WTC11 (cell line): ENCODE data around the gene IGSF11.

ENCODE experiments used
- CTCF ChIP-seq: fragments of 200-600 bp; IDR thresholded peaks from 2 replicates; pipeline ENCODE4 v1.8.0; 2022; ENCODE audit warnings: antibody characterized with exemption
- ETV6 ChIP-seq: sonication (generic); formaldehyde crosslinking; IDR thresholded peaks from 2 replicates; pipeline ENCODE4 v1.8.1; 2022; ENCODE audit warnings: mild to moderate bottlenecking, missing genetic modification reagents
- FOXP1 ChIP-seq: sonication (generic); formaldehyde crosslinking; IDR thresholded peaks from 2 replicates; pipeline ENCODE4 v1.8.0; 2022; ENCODE audit warnings: missing genetic modification reagents, mild to moderate bottlenecking, moderate library complexity, borderline replicate concordance
- NFE2L1 ChIP-seq: sonication (generic); formaldehyde crosslinking; IDR thresholded peaks from 2 replicates; pipeline ENCODE4 v1.8.1; 2023; ENCODE audit warnings: missing genetic modification reagents
- NFYB ChIP-seq: sonication (generic); formaldehyde crosslinking; conservative IDR thresholded peaks from 2 replicates; pipeline ENCODE4 v1.8.0; 2022; ENCODE audit warnings: low read depth, missing genetic modification reagents
- SMAD4 ChIP-seq: sonication (generic); formaldehyde crosslinking; IDR thresholded peaks from 2 replicates; pipeline ENCODE4 v1.8.0; 2022; ENCODE audit warnings: mild to moderate bottlenecking, missing genetic modification reagents
- TEAD4 ChIP-seq: sonication (generic); formaldehyde crosslinking; IDR thresholded peaks from 2 replicates; pipeline ENCODE4 v1.8.0; 2022; ENCODE audit warnings: mild to moderate bottlenecking, missing genetic modification reagents

DNA sequence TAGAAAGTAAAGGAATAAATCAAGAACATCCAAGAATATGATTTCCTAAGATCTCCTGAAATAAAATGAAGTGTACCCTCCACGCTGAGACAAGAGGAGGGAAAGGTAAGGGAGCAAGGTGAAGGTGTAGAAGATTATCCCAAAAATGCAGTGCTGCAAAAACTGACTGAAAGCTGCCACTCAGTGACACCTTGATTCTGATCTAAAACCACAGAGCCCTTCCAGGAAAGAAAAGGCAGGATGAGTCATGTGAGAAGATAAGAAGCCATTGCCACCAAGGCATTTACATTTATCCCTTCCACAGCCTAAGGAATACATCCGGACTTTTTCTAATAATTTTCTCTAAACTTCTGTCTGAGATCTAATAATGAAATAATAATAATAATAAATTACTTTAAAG is 49.9 kb downstream of the IGSF11 start:
- TF ChIP-seq CTCF (no peak), ETV6 (CRISPR knock-in tag) (no peak), TEAD4 (CRISPR knock-in tag) (no peak), SMAD4 (no peak), FOXP1 (CRISPR knock-in tag) (no peak), NFE2L1 (no peak), NFYB (CRISPR knock-in tag) (no peak)
